PFSK-1 (cell line): ENCODE results near the gene MRPL3.

Experiments used
- FOXP2 ChIP-seq: optimal IDR thresholded peaks from 2 replicates; pipeline ENCODE3; 2011; ENCODE audit warnings: borderline replicate concordance, control low read depth, inconsistent platforms; ENCODE audit not compliant: insufficient read depth; ENCODE audit errors: extremely low read length, extremely low read depth
- POLR2AphosphoS5 ChIP-seq: IDR thresholded peaks from 2 replicates; pipeline ENCODE4 v1.6.1; 2012; ENCODE audit warnings: low read depth, mild to moderate bottlenecking, control low read depth, low read length, moderate library complexity
- TAF1 ChIP-seq: IDR thresholded peaks from 2 replicates; pipeline ENCODE4 v1.6.1; 2012; ENCODE audit warnings: low read length, control low read depth, borderline replicate concordance; ENCODE audit not compliant: insufficient read depth
- TF ChIP-seq, protein P1 (sequence below), 2 experiments: IDR thresholded peaks; 2 replicates each; pipeline versions ENCODE4 v1.6.1 to v1.8.0; 2011 to 2012; ENCODE audit warnings: low read depth in 2 of 2, low read length in 2 of 2, control low read depth in 1 of 2, inconsistent platforms in 1 of 2, mild to moderate bottlenecking in 1 of 2, moderate library complexity in 1 of 2; ENCODE audit not compliant: insufficient read depth in 1 of 2

DNA sequence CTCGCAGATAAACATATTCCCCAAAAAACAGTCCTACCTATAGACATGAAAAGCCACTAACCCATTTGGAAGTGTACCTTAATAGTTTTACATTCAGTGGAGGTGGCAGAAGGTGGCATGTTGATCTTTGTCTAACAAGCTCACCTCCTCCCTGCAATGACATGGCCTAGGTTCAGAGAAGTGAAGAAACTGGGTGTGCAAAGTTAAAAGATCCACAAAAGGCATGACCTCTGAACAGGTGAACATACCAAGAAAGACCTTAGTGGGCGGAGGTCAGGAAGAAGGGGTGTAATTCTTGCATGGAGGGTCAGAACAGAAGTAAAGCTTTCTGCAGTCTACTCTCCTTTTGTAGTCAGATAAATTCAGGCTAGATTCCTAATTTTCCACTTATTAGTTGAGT lies 822 bp downstream of the MRPL3 start:
- no peak for TF ChIP-seq POLR2AphosphoS5
- no peak for TF ChIP-seq FOXP2
- TF ChIP-seq TAF1: no peak
- TF ChIP-seq, protein P1, sequence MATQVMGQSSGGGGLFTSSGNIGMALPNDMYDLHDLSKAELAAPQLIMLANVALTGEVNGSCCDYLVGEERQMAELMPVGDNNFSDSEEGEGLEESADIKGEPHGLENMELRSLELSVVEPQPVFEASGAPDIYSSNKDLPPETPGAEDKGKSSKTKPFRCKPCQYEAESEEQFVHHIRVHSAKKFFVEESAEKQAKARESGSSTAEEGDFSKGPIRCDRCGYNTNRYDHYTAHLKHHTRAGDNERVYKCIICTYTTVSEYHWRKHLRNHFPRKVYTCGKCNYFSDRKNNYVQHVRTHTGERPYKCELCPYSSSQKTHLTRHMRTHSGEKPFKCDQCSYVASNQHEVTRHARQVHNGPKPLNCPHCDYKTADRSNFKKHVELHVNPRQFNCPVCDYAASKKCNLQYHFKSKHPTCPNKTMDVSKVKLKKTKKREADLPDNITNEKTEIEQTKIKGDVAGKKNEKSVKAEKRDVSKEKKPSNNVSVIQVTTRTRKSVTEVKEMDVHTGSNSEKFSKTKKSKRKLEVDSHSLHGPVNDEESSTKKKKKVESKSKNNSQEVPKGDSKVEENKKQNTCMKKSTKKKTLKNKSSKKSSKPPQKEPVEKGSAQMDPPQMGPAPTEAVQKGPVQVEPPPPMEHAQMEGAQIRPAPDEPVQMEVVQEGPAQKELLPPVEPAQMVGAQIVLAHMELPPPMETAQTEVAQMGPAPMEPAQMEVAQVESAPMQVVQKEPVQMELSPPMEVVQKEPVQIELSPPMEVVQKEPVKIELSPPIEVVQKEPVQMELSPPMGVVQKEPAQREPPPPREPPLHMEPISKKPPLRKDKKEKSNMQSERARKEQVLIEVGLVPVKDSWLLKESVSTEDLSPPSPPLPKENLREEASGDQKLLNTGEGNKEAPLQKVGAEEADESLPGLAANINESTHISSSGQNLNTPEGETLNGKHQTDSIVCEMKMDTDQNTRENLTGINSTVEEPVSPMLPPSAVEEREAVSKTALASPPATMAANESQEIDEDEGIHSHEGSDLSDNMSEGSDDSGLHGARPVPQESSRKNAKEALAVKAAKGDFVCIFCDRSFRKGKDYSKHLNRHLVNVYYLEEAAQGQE (IDR thresholded peaks at IDR 0.05; ENCODE audit: insufficient read depth in 1 of 2, low read depth in 2 of 2, low read length in 2 of 2): no peak
